ENCODE data around the gene PACRG. TPM values are rescaled to one million over a fixed set of nuclear protein-coding genes. Genes with fewer than 3 reads are reported as not detected.

Gene PACRG
- total RNA-seq, 5 donors from 2014 or later (not counting 1 experiment from before 2014, with no cell fraction given) = 0.20 to 3.0 (median 1.2) TPM; not detected in 1

GRCh38 chr6:163310096-163310972 is 582.6 kb downstream of the PACRG start:
- Mint-ChIP-seq H3K27ac (no peak overlapping the region), H3K4me1 (no peaks in the 10 kb centered on the region), H3K36me3 (no peaks in the 10 kb centered on the region), H3K4me3 (no peak overlapping the region), H3K27me3 (peaks cover 16 to 24% of the 10 kb centered on the region in 2 donors), H3K9me3 (no peaks in the 10 kb centered on the region)
- Histone ChIP-seq H3K9me3 (no peaks in the 10 kb centered on the region), H3K27ac (ENCODE audit: low read length) (no peak overlapping the region), H3K4me1 (ENCODE audit: control insufficient read depth in 1 of 2, extremely low read depth in 1 of 2, insufficient read depth in 2 of 2, low read length in 2 of 2) (no peaks in the 10 kb centered on the region), H3K36me3 (ENCODE audit: control insufficient read depth in 2 of 2, extremely low read depth in 1 of 2, insufficient read depth in 1 of 2, low read length in 1 of 2) (no peaks in the 10 kb centered on the region), H3K4me3 (ENCODE audit: control insufficient read depth in 1 of 2, extremely low read depth in 1 of 2, low read length in 1 of 2) (no peak overlapping the region), H3K27me3 (replicated peaks in 1 of 2; ENCODE audit: control insufficient read depth in 2 of 2, extremely low read depth in 1 of 2, insufficient read depth in 2 of 2, low read length in 1 of 2) (peaks cover 0 to 6% of the 10 kb centered on the region in 2 experiments)
- POLR2A ChIA-PET = no interaction called here
- ATAC-seq (replicated peaks in 1 of 4) = no peak
- 92% methylated on average over 31 of the region's 44 CpGs for WGBS (ENCODE audit: insufficient coverage)
- no peak for DNase-seq
- CTCF ChIA-PET = no interaction called here

- no peaks in the 10 kb centered on the region for H3K36me3 ChIP-seq (ENCODE audit: control insufficient read depth in 2 of 2, extremely low read depth in 1 of 2, insufficient read depth in 1 of 2, low read length in 1 of 2)
- ATAC-seq (replicated peaks in 1 of 4) (no peak), DNase-seq (no peak)
- peaks cover 0 to 6% of the 10 kb centered on the region in 2 experiments for H3K27me3 ChIP-seq (replicated peaks in 1 of 2; ENCODE audit: control insufficient read depth in 2 of 2, extremely low read depth in 1 of 2, insufficient read depth in 2 of 2, low read length in 1 of 2)
- Mint-ChIP-seq H3K4me3 (no peak overlapping the region), H3K27me3 (peaks cover 16 to 28% of the 10 kb centered on the region in 2 donors), H3K4me1 (no peaks in the 10 kb centered on the region), H3K9me3 (no peaks in the 10 kb centered on the region), H3K36me3 (no peaks in the 10 kb centered on the region), H3K27ac (no peak overlapping the region)
- POLR2A ChIA-PET = no interaction called here
- no peaks in the 10 kb centered on the region for H3K4me1 ChIP-seq (ENCODE audit: control insufficient read depth in 1 of 2, extremely low read depth in 1 of 2, insufficient read depth in 2 of 2, low read length in 2 of 2)
- no peak overlapping the region for H3K4me3 ChIP-seq (ENCODE audit: control insufficient read depth in 1 of 2, extremely low read depth in 1 of 2, low read length in 1 of 2)
- CTCF ChIA-PET = no interaction called here
- WGBS (ENCODE audit: insufficient coverage) = no CpG with 5 or more reads among the region's 2 CpGs
- no peaks in the 10 kb centered on the region for H3K9me3 ChIP-seq
- H3K27ac ChIP-seq (ENCODE audit: low read length) = no peak overlapping the region
Measured at GRCh38 chr6:163310973-163311383, 583.2 kb downstream of the PACRG start.

GRCh38 chr6:163311830-163312229 is 584.1 kb downstream of the PACRG start:
- POLR2A ChIA-PET = no interaction called here
- DNase-seq (no peak), ATAC-seq (replicated peaks in 1 of 4) (no peak)
- no peaks in the 10 kb centered on the region for H3K4me1 Mint-ChIP-seq
- H3K27me3 Mint-ChIP-seq = peaks cover 16 to 28% of the 10 kb centered on the region in 2 donors
- WGBS (ENCODE audit: insufficient coverage) = no CpG with 5 or more reads among the region's 3 CpGs
- no peak overlapping the region for H3K27ac Mint-ChIP-seq
- H3K27ac ChIP-seq (ENCODE audit: low read length) = no peak overlapping the region
- H3K36me3 ChIP-seq (ENCODE audit: control insufficient read depth in 2 of 2, extremely low read depth in 1 of 2, insufficient read depth in 1 of 2, low read length in 1 of 2) = no peaks in the 10 kb centered on the region
- CTCF ChIA-PET = no interaction called here
- no peaks in the 10 kb centered on the region for H3K36me3 Mint-ChIP-seq
- H3K9me3 Mint-ChIP-seq = no peaks in the 10 kb centered on the region
- H3K4me3 Mint-ChIP-seq = no peak overlapping the region
- H3K9me3 ChIP-seq = no peaks in the 10 kb centered on the region
- peaks cover 0 to 6% of the 10 kb centered on the region in 2 experiments for H3K27me3 ChIP-seq (replicated peaks in 1 of 2; ENCODE audit: control insufficient read depth in 2 of 2, extremely low read depth in 1 of 2, insufficient read depth in 2 of 2, low read length in 1 of 2)
- H3K4me1 ChIP-seq (ENCODE audit: control insufficient read depth in 1 of 2, extremely low read depth in 1 of 2, insufficient read depth in 2 of 2, low read length in 2 of 2) = no peaks in the 10 kb centered on the region
- no peak overlapping the region for H3K4me3 ChIP-seq (ENCODE audit: control insufficient read depth in 1 of 2, extremely low read depth in 1 of 2, low read length in 1 of 2)

- H3K4me3 ChIP-seq (ENCODE audit: control insufficient read depth in 1 of 2, extremely low read depth in 1 of 2, low read length in 1 of 2) = no peak overlapping the region
- no peak for DNase-seq
- no peak overlapping the region for H3K27ac ChIP-seq (ENCODE audit: low read length)
- no peaks in the 10 kb centered on the region for H3K9me3 ChIP-seq
- Mint-ChIP-seq H3K27ac (no peak overlapping the region), H3K27me3 (peaks cover 16 to 33% of the 10 kb centered on the region in 2 donors), H3K4me1 (no peaks in the 10 kb centered on the region), H3K36me3 (no peaks in the 10 kb centered on the region), H3K4me3 (no peak overlapping the region), H3K9me3 (no peaks in the 10 kb centered on the region)
- H3K36me3 ChIP-seq (ENCODE audit: control insufficient read depth in 2 of 2, extremely low read depth in 1 of 2, insufficient read depth in 1 of 2, low read length in 1 of 2) = no peaks in the 10 kb centered on the region
- CTCF ChIA-PET = no interaction called here
- POLR2A ChIA-PET = no interaction called here
- H3K4me1 ChIP-seq (ENCODE audit: control insufficient read depth in 1 of 2, extremely low read depth in 1 of 2, insufficient read depth in 2 of 2, low read length in 2 of 2) = no peaks in the 10 kb centered on the region
- no peak for ATAC-seq (replicated peaks in 1 of 4)
- peaks cover 0 to 6% of the 10 kb centered on the region in 2 experiments for H3K27me3 ChIP-seq (replicated peaks in 1 of 2; ENCODE audit: control insufficient read depth in 2 of 2, extremely low read depth in 1 of 2, insufficient read depth in 2 of 2, low read length in 1 of 2)
- 100% methylated on average over 2 of the region's 4 CpGs for WGBS (ENCODE audit: insufficient coverage)
Measured at GRCh38 chr6:163313566-163313965, 585.8 kb downstream of the PACRG start.

- WGBS (ENCODE audit: insufficient coverage) = 72% methylated on average over 4 of the region's 5 CpGs
- Mint-ChIP-seq H3K27me3 (peaks cover 18 to 33% of the 10 kb centered on the region in 2 donors), H3K4me1 (no peaks in the 10 kb centered on the region), H3K9me3 (no peaks in the 10 kb centered on the region), H3K36me3 (no peaks in the 10 kb centered on the region), H3K27ac (no peak overlapping the region), H3K4me3 (no peak overlapping the region)
- ATAC-seq (replicated peaks in 1 of 4) (no peak), DNase-seq (no peak)
- Histone ChIP-seq H3K9me3 (no peaks in the 10 kb centered on the region), H3K4me3 (ENCODE audit: control insufficient read depth in 1 of 2, extremely low read depth in 1 of 2, low read length in 1 of 2) (no peak overlapping the region), H3K4me1 (ENCODE audit: control insufficient read depth in 1 of 2, extremely low read depth in 1 of 2, insufficient read depth in 2 of 2, low read length in 2 of 2) (no peaks in the 10 kb centered on the region), H3K27ac (ENCODE audit: low read length) (no peak overlapping the region), H3K36me3 (ENCODE audit: control insufficient read depth in 2 of 2, extremely low read depth in 1 of 2, insufficient read depth in 1 of 2, low read length in 1 of 2) (no peaks in the 10 kb centered on the region), H3K27me3 (replicated peaks in 1 of 2; ENCODE audit: control insufficient read depth in 2 of 2, extremely low read depth in 1 of 2, insufficient read depth in 2 of 2, low read length in 1 of 2) (peaks cover 0 to 10% of the 10 kb centered on the region in 2 experiments)
- POLR2A ChIA-PET = no interaction called here
- CTCF ChIA-PET = no interaction called here
Measured at GRCh38 chr6:163313981-163314380, 586.2 kb downstream of the PACRG start.

- WGBS (ENCODE audit: insufficient coverage) = 86% methylated on average over 5 of the region's 11 CpGs
- ATAC-seq (replicated peaks in 1 of 4) = no peak
- H3K27me3 Mint-ChIP-seq = peaks cover 18 to 30% of the 10 kb centered on the region in 2 donors
- peaks cover 0 to 11% of the 10 kb centered on the region in 2 experiments for H3K27me3 ChIP-seq (replicated peaks in 1 of 2; ENCODE audit: control insufficient read depth in 2 of 2, extremely low read depth in 1 of 2, insufficient read depth in 2 of 2, low read length in 1 of 2)
- H3K9me3 ChIP-seq = no peaks in the 10 kb centered on the region
- H3K36me3 ChIP-seq (ENCODE audit: control insufficient read depth in 2 of 2, extremely low read depth in 1 of 2, insufficient read depth in 1 of 2, low read length in 1 of 2) = no peaks in the 10 kb centered on the region
- no peak overlapping the region for H3K27ac Mint-ChIP-seq
- ChIA-PET POLR2A (no interaction called here), CTCF (no interaction called here)
- H3K4me1 ChIP-seq (ENCODE audit: control insufficient read depth in 1 of 2, extremely low read depth in 1 of 2, insufficient read depth in 2 of 2, low read length in 2 of 2) = no peaks in the 10 kb centered on the region
- DNase-seq = no peak
- H3K27ac ChIP-seq (ENCODE audit: low read length) = no peak overlapping the region
- no peaks in the 10 kb centered on the region for H3K4me1 Mint-ChIP-seq
- no peaks in the 10 kb centered on the region for H3K36me3 Mint-ChIP-seq
- H3K9me3 Mint-ChIP-seq = no peaks in the 10 kb centered on the region
- no peak overlapping the region for H3K4me3 ChIP-seq (ENCODE audit: control insufficient read depth in 1 of 2, extremely low read depth in 1 of 2, low read length in 1 of 2)
- no peak overlapping the region for H3K4me3 Mint-ChIP-seq
Measured at GRCh38 chr6:163314791-163315470, 587.2 kb downstream of the PACRG start.
